GM12801 (cell line): Measurements from ENCODE around the gene ABTB2.

Experiments used
- TF ChIP-seq, protein P1 (sequence below): IDR thresholded peaks from one replicate; pipeline ENCODE4 v1.5.1; 2011; ENCODE audit warnings: control low read depth; ENCODE audit not compliant: insufficient read length; ENCODE audit errors: extremely low read depth

Gene ABTB2

GRCh38 chr11:34181856-34182405 lies 175.9 kb downstream of the ABTB2 start:
- TF ChIP-seq, protein P1, sequence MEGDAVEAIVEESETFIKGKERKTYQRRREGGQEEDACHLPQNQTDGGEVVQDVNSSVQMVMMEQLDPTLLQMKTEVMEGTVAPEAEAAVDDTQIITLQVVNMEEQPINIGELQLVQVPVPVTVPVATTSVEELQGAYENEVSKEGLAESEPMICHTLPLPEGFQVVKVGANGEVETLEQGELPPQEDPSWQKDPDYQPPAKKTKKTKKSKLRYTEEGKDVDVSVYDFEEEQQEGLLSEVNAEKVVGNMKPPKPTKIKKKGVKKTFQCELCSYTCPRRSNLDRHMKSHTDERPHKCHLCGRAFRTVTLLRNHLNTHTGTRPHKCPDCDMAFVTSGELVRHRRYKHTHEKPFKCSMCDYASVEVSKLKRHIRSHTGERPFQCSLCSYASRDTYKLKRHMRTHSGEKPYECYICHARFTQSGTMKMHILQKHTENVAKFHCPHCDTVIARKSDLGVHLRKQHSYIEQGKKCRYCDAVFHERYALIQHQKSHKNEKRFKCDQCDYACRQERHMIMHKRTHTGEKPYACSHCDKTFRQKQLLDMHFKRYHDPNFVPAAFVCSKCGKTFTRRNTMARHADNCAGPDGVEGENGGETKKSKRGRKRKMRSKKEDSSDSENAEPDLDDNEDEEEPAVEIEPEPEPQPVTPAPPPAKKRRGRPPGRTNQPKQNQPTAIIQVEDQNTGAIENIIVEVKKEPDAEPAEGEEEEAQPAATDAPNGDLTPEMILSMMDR = no peak

- TF ChIP-seq, protein P1 = no peak
Observed at GRCh38 chr11:34181251-34181650, 176.6 kb downstream of the ABTB2 start.

GRCh38 chr11:34180040-34180813 lies 177.6 kb downstream of the ABTB2 start:
- TF ChIP-seq, protein P1 = no peak

- TF ChIP-seq, protein P1 = no peak
Observed at GRCh38 chr11:34179026-34179675, 178.7 kb downstream of the ABTB2 start.

DNA sequence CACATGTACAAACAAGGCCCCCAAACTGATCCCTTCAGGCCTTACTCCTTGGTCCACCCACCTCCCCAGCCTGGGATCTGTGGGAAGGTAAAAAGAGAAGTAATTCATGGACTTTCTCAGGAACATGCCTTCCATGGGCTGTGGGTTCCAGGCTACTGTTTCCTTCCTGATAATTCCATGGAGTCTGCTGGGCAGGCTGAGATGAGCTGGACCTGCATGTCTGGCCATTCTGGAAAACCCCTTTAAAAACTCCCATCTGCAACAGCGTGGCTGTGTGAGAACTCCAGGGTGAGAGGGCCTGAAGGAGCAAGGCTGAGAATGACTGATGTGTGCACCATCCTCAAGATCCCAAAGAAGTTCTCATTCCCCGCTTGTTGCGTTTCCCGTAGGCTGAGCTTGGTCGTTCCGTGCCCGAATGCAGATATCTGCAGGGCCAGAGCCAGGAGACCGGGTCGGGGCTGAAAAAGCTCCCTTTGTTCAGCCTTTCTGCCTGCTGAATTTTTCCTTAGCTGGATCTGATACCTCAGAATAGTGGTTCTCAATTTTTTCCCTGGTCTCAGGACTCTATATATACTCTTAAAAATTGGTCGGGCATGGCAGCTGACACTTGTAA lies 179.5 kb downstream of the ABTB2 start:
- TF ChIP-seq, protein P1 = no peak

DNA sequence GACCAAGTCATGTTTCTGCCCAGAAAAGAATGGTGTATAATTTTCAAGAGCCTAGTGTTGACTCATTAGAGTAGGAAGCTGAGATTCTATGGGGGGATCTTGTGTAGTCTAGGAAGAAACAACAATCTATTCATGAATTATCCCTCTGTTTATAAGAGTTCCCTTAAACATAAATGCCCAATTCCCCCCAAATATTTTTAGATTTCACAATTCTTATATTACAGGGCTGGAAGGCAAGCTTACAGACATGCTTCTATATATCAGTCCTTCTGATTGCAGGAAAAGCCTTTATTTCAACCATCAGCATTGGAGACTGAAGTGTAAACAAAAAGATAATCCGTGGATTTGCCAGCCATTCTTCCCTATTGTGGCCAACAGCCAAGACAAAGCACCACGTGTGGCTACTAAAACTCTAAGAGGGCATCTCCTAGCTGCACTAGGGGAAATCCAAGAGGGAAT lies 181.0 kb downstream of the ABTB2 start:
- TF ChIP-seq, protein P1 = no peak
